CD4-positive, alpha-beta T cell treated with Interleukin-6 for 4 hours (primary cell): Measurements from ENCODE around the gene RPRD1A.

Experiments used
- DNase-seq: peaks from one replicate; pipeline ENCODE4 v3.0.0-alpha.2; 2020; ENCODE audit warnings: mixed read lengths

Gene RPRD1A

GRCh38 chr18:35962320-35962719 is 105.0 kb downstream of the RPRD1A start:
- no peak for DNase-seq

DNA sequence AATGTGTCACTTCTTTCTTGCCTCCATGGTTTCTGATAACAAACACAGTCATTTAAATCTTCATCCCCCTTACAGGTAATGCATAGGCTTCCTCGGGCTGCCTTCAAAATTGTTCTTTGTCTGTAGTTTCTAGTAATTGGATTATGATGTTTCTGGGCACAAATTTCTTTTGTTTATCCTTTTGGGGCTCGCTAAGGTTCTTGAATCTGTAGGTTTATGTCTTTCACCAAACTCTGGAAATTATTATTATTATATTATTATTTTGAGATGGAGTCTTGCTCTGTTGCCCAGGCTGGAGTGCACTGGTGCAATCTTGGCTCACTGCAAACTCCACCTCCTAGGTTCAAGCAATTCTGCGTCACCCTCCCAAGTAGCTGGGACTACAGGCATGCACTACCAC is 111.1 kb downstream of the RPRD1A start:
- DNase-seq = no peak

GRCh38 chr18:35953688-35954087 is 113.7 kb downstream of the RPRD1A start:
- DNase-seq = no peak

DNA sequence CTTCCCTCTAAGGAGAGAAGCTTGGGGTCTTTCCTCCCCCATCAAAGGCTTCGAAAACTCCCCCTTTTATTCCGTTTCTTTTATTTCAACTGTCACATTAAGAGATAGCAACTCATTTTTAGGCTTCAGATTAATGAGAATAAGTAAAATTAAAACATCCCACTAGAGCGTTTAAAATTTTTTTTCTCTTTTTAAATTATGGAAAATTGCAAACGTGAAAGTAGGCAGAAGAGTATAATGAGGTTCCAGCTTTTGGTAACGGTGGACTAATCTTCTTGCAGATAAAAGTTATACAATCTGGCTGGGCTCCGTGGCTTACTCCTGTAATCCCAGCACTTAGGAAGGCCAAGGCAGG is 116.8 kb downstream of the RPRD1A start:
- no peak for DNase-seq

DNA sequence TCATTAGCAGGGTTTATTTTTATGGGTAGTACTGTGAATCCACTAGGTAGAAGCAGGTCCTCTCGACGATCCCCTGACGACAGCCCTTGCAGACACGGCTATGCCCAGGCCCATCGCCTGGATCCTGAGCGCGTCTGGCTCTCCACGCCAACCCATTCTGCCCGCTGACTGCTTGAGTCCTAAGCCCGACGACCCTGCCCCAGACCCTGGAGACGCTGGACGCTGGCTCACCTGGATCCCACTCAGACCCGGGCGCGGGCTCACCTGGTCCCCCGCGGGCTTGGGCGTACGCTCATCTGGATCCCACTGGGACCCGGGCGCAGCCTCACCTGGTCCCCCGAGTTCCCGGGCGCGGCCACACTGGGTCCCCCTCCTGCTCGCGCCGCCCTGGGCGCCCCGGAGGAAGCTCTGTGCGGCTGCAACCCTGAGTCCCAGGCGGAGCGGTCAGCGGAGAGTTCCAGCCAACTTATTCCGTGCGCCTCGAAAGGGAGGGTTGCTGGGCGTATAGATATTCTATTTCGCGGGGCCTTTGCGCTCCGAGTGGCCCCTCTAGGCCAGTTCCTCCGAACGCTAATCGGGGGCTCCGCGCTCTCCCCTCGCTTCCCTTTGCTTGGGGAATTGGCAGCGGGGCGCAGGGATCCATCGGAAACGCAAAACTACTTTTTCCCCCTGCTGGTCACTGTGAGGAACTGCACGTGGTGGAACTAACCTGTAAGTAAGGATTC is 117.3 kb downstream of the RPRD1A start:
- DNase-seq = peak; percentile 61

GRCh38 chr18:35949090-35949489 is 118.3 kb downstream of the RPRD1A start:
- no peak for DNase-seq

DNA sequence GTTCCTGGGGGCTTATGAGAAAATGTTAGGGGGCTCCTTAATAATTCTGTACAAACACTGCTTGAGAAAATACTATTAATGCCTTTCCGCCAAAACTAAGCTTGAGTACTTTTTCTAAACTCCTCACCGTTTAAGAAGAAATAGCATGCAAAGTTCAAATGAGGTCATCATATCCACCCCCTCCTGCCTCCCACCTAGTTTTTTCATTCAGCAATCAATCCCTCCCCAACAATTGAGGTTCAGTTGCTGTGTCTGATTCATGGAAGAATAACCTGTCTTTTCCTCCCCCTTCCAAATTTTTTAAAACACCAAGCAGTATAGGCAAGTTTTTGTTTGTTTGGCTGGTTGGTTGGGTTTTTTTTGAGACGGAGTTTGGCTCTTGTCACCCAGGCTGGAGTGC is 119.3 kb downstream of the RPRD1A start:
- no peak for DNase-seq

- no peak for DNase-seq
Observed at GRCh38 chr18:35942661-35943060, 124.7 kb downstream of the RPRD1A start.

GRCh38 chr18:35942133-35942532 is 125.2 kb downstream of the RPRD1A start:
- DNase-seq = no peak

DNA sequence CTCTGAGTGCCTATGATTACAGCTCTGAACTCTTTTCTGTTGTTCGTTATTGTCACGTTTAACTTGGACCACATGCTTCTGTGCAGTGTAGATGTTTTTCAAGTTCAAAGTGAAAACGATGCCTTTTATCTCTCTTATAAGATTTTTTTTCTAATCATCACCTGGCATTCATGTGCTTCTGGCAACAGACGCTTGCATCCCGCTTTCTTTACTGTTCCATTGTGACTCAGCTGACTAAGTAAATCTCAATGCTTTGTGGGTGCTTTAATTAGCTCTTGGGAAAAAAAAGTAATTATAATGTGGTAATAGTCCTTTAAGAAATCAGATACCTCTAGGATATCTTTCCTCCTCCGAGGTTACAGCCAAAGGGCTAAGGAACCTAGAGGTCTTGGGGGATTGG is 126.1 kb downstream of the RPRD1A start:
- DNase-seq = no peak
